ENCODE measurements around the gene PPP1R3G. TPM values are rescaled to one million over a fixed set of nuclear protein-coding genes. Genes with fewer than 3 reads are reported as not detected.

The PPP1R3G gene
- total RNA-seq, 6 experiments from 2014 or later: 0.35 to 0.98 (median 0.52) TPM

DNA sequence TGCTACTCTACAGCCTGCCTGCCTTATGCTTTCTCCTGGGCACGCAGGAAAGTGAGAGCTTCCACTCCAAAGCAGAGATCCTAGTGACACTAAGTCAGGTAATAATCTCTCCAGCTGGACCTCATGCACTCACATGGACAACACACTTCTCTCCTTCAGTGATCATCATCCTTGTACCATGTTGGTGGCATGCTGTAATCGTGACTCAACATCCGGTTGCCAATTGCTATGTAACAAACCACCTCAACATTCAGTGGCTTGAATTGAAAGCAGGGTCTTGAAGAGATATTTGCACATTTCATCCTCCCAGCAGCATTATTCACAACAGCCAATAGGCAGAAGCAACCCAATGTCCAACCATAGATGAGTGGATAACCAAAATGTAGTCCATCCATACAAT is 40.3 kb upstream of the PPP1R3G start:
- Histone ChIP-seq H3K36me3 (no peaks in the 10 kb centered on the region), H3K4me3 (no peak overlapping the region), H3K9me3 (no peaks in the 10 kb centered on the region), H3K27me3 (no peaks in the 10 kb centered on the region), H3K27ac (no peak overlapping the region), H3K4me1 (no peaks in the 10 kb centered on the region)
- WGBS (ENCODE audit: insufficient coverage, low coverage, low lambda C conversion rate, missing lambda C conversion rate): no CpG with 5 or more reads among the region's 3 CpGs
- DNase-seq (no peak), ATAC-seq (no peak)
- intact Hi-C loops (cut with DNase I): no loop called here
- TF ChIP-seq POLR2A (IDR thresholded peaks at IDR 0.05): no peak
- TF ChIP-seq, protein P1, sequence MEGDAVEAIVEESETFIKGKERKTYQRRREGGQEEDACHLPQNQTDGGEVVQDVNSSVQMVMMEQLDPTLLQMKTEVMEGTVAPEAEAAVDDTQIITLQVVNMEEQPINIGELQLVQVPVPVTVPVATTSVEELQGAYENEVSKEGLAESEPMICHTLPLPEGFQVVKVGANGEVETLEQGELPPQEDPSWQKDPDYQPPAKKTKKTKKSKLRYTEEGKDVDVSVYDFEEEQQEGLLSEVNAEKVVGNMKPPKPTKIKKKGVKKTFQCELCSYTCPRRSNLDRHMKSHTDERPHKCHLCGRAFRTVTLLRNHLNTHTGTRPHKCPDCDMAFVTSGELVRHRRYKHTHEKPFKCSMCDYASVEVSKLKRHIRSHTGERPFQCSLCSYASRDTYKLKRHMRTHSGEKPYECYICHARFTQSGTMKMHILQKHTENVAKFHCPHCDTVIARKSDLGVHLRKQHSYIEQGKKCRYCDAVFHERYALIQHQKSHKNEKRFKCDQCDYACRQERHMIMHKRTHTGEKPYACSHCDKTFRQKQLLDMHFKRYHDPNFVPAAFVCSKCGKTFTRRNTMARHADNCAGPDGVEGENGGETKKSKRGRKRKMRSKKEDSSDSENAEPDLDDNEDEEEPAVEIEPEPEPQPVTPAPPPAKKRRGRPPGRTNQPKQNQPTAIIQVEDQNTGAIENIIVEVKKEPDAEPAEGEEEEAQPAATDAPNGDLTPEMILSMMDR (IDR thresholded peaks at IDR 0.05): no peak

DNA sequence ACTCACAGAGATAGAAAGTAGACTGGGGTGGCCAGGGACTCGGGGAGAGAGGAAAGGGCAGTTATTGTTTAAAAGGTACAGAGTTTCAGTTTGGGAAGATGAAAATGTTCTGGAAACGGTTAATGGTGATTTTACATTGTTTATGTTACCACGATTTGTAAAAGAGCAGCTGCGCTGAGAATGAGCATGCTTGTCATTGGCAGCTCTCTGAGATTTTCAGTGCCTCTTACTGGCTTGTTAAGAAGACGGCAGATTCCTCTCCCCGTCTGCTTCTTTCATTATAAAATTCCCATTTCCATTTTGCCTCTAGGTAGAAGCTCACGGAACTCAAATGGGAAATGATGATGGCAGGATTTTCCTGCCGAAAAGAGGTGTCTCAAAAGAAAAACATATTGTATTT is 39.7 kb upstream of the PPP1R3G start:
- intact Hi-C loops (cut with DNase I): no loop called here

DNA sequence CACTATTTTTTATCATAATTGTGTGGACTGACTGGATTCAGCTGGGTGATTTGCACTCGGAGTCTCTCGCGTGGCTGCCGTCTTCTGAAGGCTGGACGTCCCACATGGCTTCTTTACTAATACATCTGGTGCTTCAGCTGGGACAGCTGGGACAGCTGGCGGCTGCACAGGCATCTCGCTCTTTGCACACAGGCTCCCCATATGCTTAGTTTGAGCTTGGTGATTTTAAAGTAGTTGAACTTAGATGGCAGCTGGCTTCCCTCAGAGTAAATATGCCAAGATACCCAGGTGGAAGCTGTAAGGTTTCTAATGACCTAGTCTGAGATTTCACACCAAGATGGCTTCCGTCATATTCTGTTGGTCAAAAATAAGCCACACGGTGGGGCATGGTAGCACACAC is 38.7 kb upstream of the PPP1R3G start:
- intact Hi-C loops (cut with DNase I): no loop called here
- H3K9me3 ChIP-seq: peaks cover 0 to 8% (median 2%) of the 10 kb centered on the region in 4 donors
- no peaks in the 10 kb centered on the region for H3K27me3 ChIP-seq
- H3K36me3 ChIP-seq: no peaks in the 10 kb centered on the region
- no peak overlapping the region for H3K27ac ChIP-seq
- no peak for TF ChIP-seq POLR2A (IDR thresholded peaks at IDR 0.05)
- TF ChIP-seq, protein P1 (IDR thresholded peaks at IDR 0.05): no peak
- ATAC-seq (no peak), DNase-seq (no peak)
- WGBS (ENCODE audit: insufficient coverage, low coverage, low lambda C conversion rate, missing lambda C conversion rate): 95% methylated on average over 4 of the region's 9 CpGs
- no peaks in the 10 kb centered on the region for H3K4me1 ChIP-seq
- H3K4me3 ChIP-seq: no peak overlapping the region

More for the DNA sequence above, 39.7 kb upstream of the PPP1R3G start:
- WGBS (ENCODE audit: insufficient coverage, low coverage, low lambda C conversion rate, missing lambda C conversion rate): 74% methylated on average over 8 of the region's 8 CpGs
- H3K4me1 ChIP-seq: no peaks in the 10 kb centered on the region
- H3K36me3 ChIP-seq: no peaks in the 10 kb centered on the region
- H3K4me3 ChIP-seq: no peak overlapping the region
- ATAC-seq: no peak
- no peak overlapping the region for H3K27ac ChIP-seq
- no peaks in the 10 kb centered on the region for H3K9me3 ChIP-seq
- TF ChIP-seq, protein P1 (IDR thresholded peaks at IDR 0.05): no peak
- no peak for TF ChIP-seq POLR2A (IDR thresholded peaks at IDR 0.05)
- no peaks in the 10 kb centered on the region for H3K27me3 ChIP-seq
- no peak for DNase-seq

DNA sequence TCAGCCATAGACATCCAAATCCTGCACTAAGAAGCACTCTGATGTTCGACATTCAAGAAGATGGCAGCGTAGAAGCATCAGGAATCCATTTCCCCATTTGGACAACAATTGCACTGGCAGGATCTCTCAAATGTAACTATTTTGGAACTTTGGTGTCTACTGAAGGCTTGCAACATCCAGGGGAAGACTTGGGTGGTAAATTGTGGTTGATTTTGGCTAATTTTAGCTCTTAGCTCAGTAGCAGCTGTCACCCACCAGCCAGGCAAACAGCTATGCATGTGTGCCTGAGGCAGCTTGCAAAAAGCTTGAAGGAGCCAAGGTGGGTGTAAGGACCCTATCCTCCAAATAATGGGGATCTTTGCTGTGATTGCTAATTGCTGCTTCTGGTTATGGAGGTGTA is 35.1 kb upstream of the PPP1R3G start:
- Histone ChIP-seq H3K9me3 (peaks cover 0 to 8% (median 2%) of the 10 kb centered on the region in 4 donors), H3K4me1 (no peaks in the 10 kb centered on the region), H3K4me3 (no peak overlapping the region), H3K27ac (no peak overlapping the region), H3K36me3 (no peaks in the 10 kb centered on the region), H3K27me3 (no peaks in the 10 kb centered on the region)
- intact Hi-C loops (cut with DNase I): no loop called here
- WGBS (ENCODE audit: insufficient coverage, low coverage, low lambda C conversion rate, missing lambda C conversion rate): no CpG with 5 or more reads among the region's 2 CpGs
- no peak for ATAC-seq
- no peak for TF ChIP-seq POLR2A (IDR thresholded peaks at IDR 0.05)
- TF ChIP-seq, protein P1 (IDR thresholded peaks at IDR 0.05): no peak
- no peak for DNase-seq

DNA sequence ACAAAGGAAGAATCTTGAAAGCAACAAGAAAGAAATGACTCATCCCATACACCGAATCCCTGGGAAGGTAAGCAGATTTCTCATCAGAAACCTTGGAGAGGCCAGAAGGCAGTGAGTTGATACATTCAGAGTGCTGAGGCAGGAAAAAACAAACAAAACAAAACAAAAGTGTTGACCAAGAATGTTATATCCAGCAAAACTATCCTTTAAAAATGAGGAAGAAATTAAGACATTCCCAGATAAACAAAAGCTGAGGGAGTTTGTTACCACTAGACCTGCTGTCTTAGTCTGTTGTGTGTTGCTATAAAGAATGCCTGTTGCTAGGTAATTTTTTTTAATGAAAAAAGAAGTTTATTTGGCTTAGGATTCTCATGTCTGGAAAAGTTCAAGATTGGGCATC is 33.7 kb upstream of the PPP1R3G start:
- intact Hi-C loops (cut with DNase I): no loop called here
- ATAC-seq (no peak), DNase-seq (no peak)
- H3K4me3 ChIP-seq: no peak overlapping the region
- H3K27ac ChIP-seq: no peak overlapping the region
- no peak for TF ChIP-seq POLR2A (IDR thresholded peaks at IDR 0.05)
- TF ChIP-seq, protein P1 (IDR thresholded peaks at IDR 0.05): no peak
- H3K27me3 ChIP-seq: no peaks in the 10 kb centered on the region
- 70% methylated on average over 1 of the region's 1 CpG for WGBS (ENCODE audit: insufficient coverage, low coverage, low lambda C conversion rate, missing lambda C conversion rate)
- no peaks in the 10 kb centered on the region for H3K36me3 ChIP-seq
- H3K9me3 ChIP-seq: peaks cover 0 to 8% (median 2%) of the 10 kb centered on the region in 4 donors
- no peaks in the 10 kb centered on the region for H3K4me1 ChIP-seq
